Skeletal muscle tissue (tissue), 4 donors: ENCODE results near the gene C2CD4A. TPM values are rescaled to one million over a fixed set of nuclear protein-coding genes. Genes with fewer than 3 reads are reported as not detected.

ENCODE experiments used
- H3K27ac ChIP-seq: one replicate; pipeline ENCODE4 v1.7.0; 2013; ENCODE audit warnings: mild to moderate bottlenecking, low read depth, low read length, inconsistent platforms
- H3K27me3 ChIP-seq, 3 donors: one replicate each; pipeline ENCODE4 v1.7.0; 2013; ENCODE audit warnings: low read length in 3 of 3; ENCODE audit not compliant: control insufficient read depth in 3 of 3, insufficient read depth in 3 of 3
- H3K36me3 ChIP-seq, 3 donors: one replicate each; pipeline ENCODE4 v1.7.0; 2013; ENCODE audit warnings: low read length in 3 of 3; ENCODE audit not compliant: control insufficient read depth in 3 of 3, insufficient read depth in 3 of 3
- H3K4me1 ChIP-seq, 3 donors: one replicate each; pipeline ENCODE4 v1.7.0; 2013; ENCODE audit warnings: low read length in 3 of 3, mild to moderate bottlenecking in 3 of 3; ENCODE audit not compliant: control insufficient read depth in 3 of 3, insufficient read depth in 3 of 3
- H3K4me3 ChIP-seq, 3 donors: one replicate each; pipeline ENCODE4 v1.7.0; 2013; ENCODE audit warnings: low read length in 3 of 3
- H3K9ac ChIP-seq, 3 donors: one replicate each; pipeline ENCODE4 v1.7.0; 2013; ENCODE audit warnings: low read length in 3 of 3, mild to moderate bottlenecking in 3 of 3, moderate library complexity in 2 of 3, low read depth in 1 of 3
- H3K9me3 ChIP-seq, 3 donors: one replicate each; pipeline ENCODE4 v1.7.0; 2013; ENCODE audit warnings: low read length in 3 of 3; ENCODE audit not compliant: control insufficient read depth in 3 of 3
- total RNA-seq: library from RNA; depleted of rRNA; stranded (reverse); fragments of >200 nt; gene quantifications from one replicate; pipeline ENCODE4 v1.2.3, GENCODE V29; 2014
- donor health status: Osteomylitis.

C2CD4A gene
- total RNA-seq, 1 donor from 2014 or later, result not detected

GRCh38 chr15:62112081-62112480, 45.3 kb downstream of the C2CD4A start:
- no peaks in the 10 kb centered on the region for H3K9me3 ChIP-seq
- no peak overlapping the region for H3K9ac ChIP-seq
- no peaks in the 10 kb centered on the region for H3K36me3 ChIP-seq
- peaks cover 0 to 22% (median 16%) of the 10 kb centered on the region in 3 donors for H3K4me1 ChIP-seq
- no peak overlapping the region for H3K4me3 ChIP-seq
- H3K27me3 ChIP-seq, result no peaks in the 10 kb centered on the region
- H3K27ac ChIP-seq, result no peak overlapping the region

- H3K27me3 ChIP-seq, result no peaks in the 10 kb centered on the region
- no peaks in the 10 kb centered on the region for H3K36me3 ChIP-seq
- no peak overlapping the region for H3K9ac ChIP-seq
- H3K4me1 ChIP-seq, result peaks cover 0 to 22% (median 16%) of the 10 kb centered on the region in 3 donors
- no peak overlapping the region for H3K4me3 ChIP-seq
- no peaks in the 10 kb centered on the region for H3K9me3 ChIP-seq
- no peak overlapping the region for H3K27ac ChIP-seq
Observed at GRCh38 chr15:62112616-62113593, 46.1 kb downstream of the C2CD4A start.

- H3K4me3 ChIP-seq, result no peak overlapping the region
Observed at GRCh38 chr15:62115847-62116246, 49.1 kb downstream of the C2CD4A start.

GRCh38 chr15:62118520-62119226, 51.9 kb downstream of the C2CD4A start:
- H3K9ac ChIP-seq, result peak overlapping the region in 1 of 3 donors; percentile 35
- H3K27ac ChIP-seq, result peak overlapping the region; percentile 82
- peaks cover 2 to 14% (median 14%) of the 10 kb centered on the region in 3 donors for H3K4me1 ChIP-seq
- H3K4me3 ChIP-seq, result peak overlapping the region; percentile 52 to 64 (median 61)
- H3K36me3 ChIP-seq, result no peaks in the 10 kb centered on the region
- H3K27me3 ChIP-seq, result no peaks in the 10 kb centered on the region
- no peaks in the 10 kb centered on the region for H3K9me3 ChIP-seq

More at GRCh38 chr15:62115847-62116246, 49.1 kb downstream of the C2CD4A start:
- Histone ChIP-seq H3K4me1 (peaks cover 10 to 25% (median 14%) of the 10 kb centered on the region in 3 donors), H3K36me3 (no peaks in the 10 kb centered on the region), H3K27ac (no peak overlapping the region), H3K9ac (no peak overlapping the region), H3K9me3 (no peaks in the 10 kb centered on the region), H3K27me3 (no peaks in the 10 kb centered on the region)

- peak overlapping the region; percentile 35 to 75 (median 40) for H3K9ac ChIP-seq
Observed at GRCh38 chr15:62119227-62119864, 52.6 kb downstream of the C2CD4A start.

GRCh38 chr15:62119874-62120273, 53.1 kb downstream of the C2CD4A start:
- Histone ChIP-seq H3K9me3 (no peaks in the 10 kb centered on the region), H3K27me3 (no peaks in the 10 kb centered on the region), H3K4me1 (peaks cover 2 to 14% (median 14%) of the 10 kb centered on the region in 3 donors), H3K9ac (no peak overlapping the region), H3K27ac (peak overlapping the region; percentile 82), H3K4me3 (peak overlapping the region in 1 of 3 donors; percentile 61), H3K36me3 (no peaks in the 10 kb centered on the region)

More at GRCh38 chr15:62119227-62119864, 52.6 kb downstream of the C2CD4A start:
- H3K27me3 ChIP-seq, result no peaks in the 10 kb centered on the region
- peaks cover 2 to 14% (median 14%) of the 10 kb centered on the region in 3 donors for H3K4me1 ChIP-seq
- H3K4me3 ChIP-seq, result peak overlapping the region; percentile 52 to 64 (median 61)
- H3K9me3 ChIP-seq, result no peaks in the 10 kb centered on the region
- no peaks in the 10 kb centered on the region for H3K36me3 ChIP-seq
- peak overlapping the region; percentile 82 for H3K27ac ChIP-seq

Other genes with a start within 250 kb of the C2CD4A start
- gene VPS13C, start 6.5 kb upstream of the C2CD4A start, total RNA-seq, result 73.6 TPM
- 8.4 TPM for gene C2CD4B, start 98.3 kb downstream of the C2CD4A start, total RNA-seq